HepG2 (cell line): ENCODE data around the gene NIFK. TPM values are rescaled to one million over a fixed set of nuclear protein-coding genes. Genes with fewer than 3 reads are reported as not detected.

Experiments used
- ATAC-seq: fragments of 200-7000 bp; cut with Tn5 transposase; 3 replicates; pipeline ENCODE4 v1.9.1; 2020; ENCODE audit warnings: mild to moderate bottlenecking, moderate library complexity
- BruUV-seq: library from RNA; stranded (reverse); fragments of 400-500 nt; replicated peaks from 2 replicates; lab custom pipeline; 2021; lab: Mats Ljungman, UMichigan
- CTCF ChIA-PET: fragments of 300-600 bp; formaldehyde crosslinking; extraction: SDS; loops from one replicate; lab custom pipeline; 2021; ENCODE audit warnings: low total read pairs, inconsistent platforms, low intra/inter-chr PET ratio; lab: Yijun Ruan, JAX
- POLR2A ChIA-PET: fragments of 350-600 bp; sonication (Branson Sonifier 250); formaldehyde crosslinking; loops from one replicate; lab custom pipeline; 2020; ENCODE audit warnings: antibody characterized with exemption, inconsistent platforms; lab: Yijun Ruan, JAX
- DNase-seq: peaks from one replicate; pipeline ENCODE4 v3.0.0-alpha.2; 2015; ENCODE audit warnings: low spot score
- FAIRE-seq: peaks from 3 replicates; lab custom pipeline; 2011; peaks lifted over from hg19 to GRCh38; lab: Jason Lieb, UNC
- H2AFZ ChIP-seq: one replicate; pipeline ENCODE4 v1.6.1; 2011; ENCODE audit warnings: low read length, inconsistent platforms
- H3K27ac ChIP-seq: fragments of 300-600 bp; 3 replicates; pipeline ENCODE4 v1.8.0; 2011; ENCODE audit warnings: mixed run types, mild to moderate bottlenecking, mixed read lengths, low read length, inconsistent platforms; ENCODE audit not compliant: insufficient read depth; ENCODE audit errors: extremely low read length
- H3K27me3 ChIP-seq, 2 experiments: fragments of 200-600 bp in 1 of 2; 2 replicates in 1 of 2; 3 replicates in 1 of 2; pipeline versions ENCODE4 v1.6.0 to v1.8.0; 2011; ENCODE audit warnings: low read length in 2 of 2, mild to moderate bottlenecking in 2 of 2, moderate library complexity in 2 of 2, inconsistent platforms in 1 of 2; ENCODE audit not compliant: insufficient read depth in 2 of 2, control insufficient read depth in 1 of 2
- H3K36me3 ChIP-seq, 2 experiments: fragments of 200-600 bp in 1 of 2; replicated peaks in 1 of 2; 2 replicates in 1 of 2; 3 replicates in 1 of 2; pipeline versions ENCODE4 v1.5.1 to v1.8.0; 2011; ENCODE audit warnings: low read length in 2 of 2, inconsistent platforms in 1 of 2; ENCODE audit not compliant: insufficient read depth in 2 of 2, control insufficient read depth in 1 of 2
- H3K4me1 ChIP-seq: 2 replicates; pipeline ENCODE4 v1.5.1; 2012; ENCODE audit warnings: low read length, inconsistent platforms; ENCODE audit not compliant: insufficient read depth
- H3K4me2 ChIP-seq: 2 replicates; pipeline ENCODE4 v1.6.0; 2011; ENCODE audit warnings: low read depth, low read length, inconsistent platforms
- H3K4me3 ChIP-seq, 3 experiments: fragments of 200-600 bp in 1 of 3; sonication (generic), shearing (Covaris generic) in 1 of 3; replicated peaks in 1 of 3; 2 replicates each; pipeline ENCODE4 v1.5.1; 2011 to 2016; ENCODE audit warnings: low read length in 3 of 3, inconsistent platforms in 2 of 3, low read depth in 2 of 3, mild to moderate bottlenecking in 2 of 3, control low read depth in 1 of 3, mixed read lengths in 1 of 3; ENCODE audit not compliant: insufficient read depth in 1 of 3
- H3K79me2 ChIP-seq: one replicate; pipeline ENCODE4 v1.6.1; 2011; ENCODE audit warnings: low read length, inconsistent platforms; ENCODE audit not compliant: insufficient read depth
- H3K9ac ChIP-seq: 2 replicates; pipeline ENCODE4 v1.6.0; 2011; ENCODE audit warnings: mild to moderate bottlenecking, low read depth, low read length, inconsistent platforms; ENCODE audit not compliant: insufficient read depth
- H3K9me3 ChIP-seq: 2 replicates; pipeline ENCODE4 v1.5.1; 2012; ENCODE audit warnings: mild to moderate bottlenecking, low read length
- H4K20me1 ChIP-seq: 2 replicates; pipeline ENCODE4 v1.6.0; 2011; ENCODE audit warnings: inconsistent platforms, mild to moderate bottlenecking, low read length, moderate library complexity; ENCODE audit not compliant: insufficient read depth
- AKAP8 ChIP-seq: sonication (generic); formaldehyde crosslinking; IDR thresholded peaks from 2 replicates; pipeline ENCODE4 v1.5.1; 2020; ENCODE audit warnings: mild to moderate bottlenecking, missing genetic modification reagents
- CEBPB ChIP-seq: IDR thresholded peaks from 2 replicates; pipeline ENCODE4 v1.6.1; 2011; ENCODE audit warnings: low read depth, low read length, improper control_type of control experiment, borderline replicate concordance
- DNMT1 ChIP-seq: sonication (generic); formaldehyde crosslinking; IDR thresholded peaks from 2 replicates; pipeline ENCODE4 v1.5.1; 2020; ENCODE audit warnings: mild to moderate bottlenecking, missing genetic modification reagents
- HDAC6 ChIP-seq: fragments of 200-600 bp; sonication (generic); IDR thresholded peaks from 2 replicates; pipeline ENCODE4 v1.7.0; 2017; ENCODE audit warnings: mild to moderate bottlenecking, antibody characterized with exemption, low read length, low read depth
- IRX3 ChIP-seq: sonication (generic); formaldehyde crosslinking; IDR thresholded peaks from 2 replicates; pipeline ENCODE4 v1.8.1; 2023; ENCODE audit warnings: mild to moderate bottlenecking, low read depth, missing genetic modification reagents, borderline replicate concordance
- MAFK ChIP-seq, 2 experiments: IDR thresholded peaks in 1 of 2; conservative IDR thresholded peaks in 1 of 2; 2 replicates each; pipeline ENCODE4 v1.6.1; 2011; ENCODE audit warnings: improper control_type of control experiment in 2 of 2, low read length in 2 of 2
- MTA3 ChIP-seq: sonication (generic); formaldehyde crosslinking; IDR thresholded peaks from 2 replicates; pipeline ENCODE4 v1.4.0; 2020; ENCODE audit warnings: missing genetic modification reagents
- MTERF4 ChIP-seq: sonication (generic); formaldehyde crosslinking; IDR thresholded peaks from 2 replicates; pipeline ENCODE4 v1.8.0; 2023; ENCODE audit warnings: mild to moderate bottlenecking, missing genetic modification reagents
- NFRKB ChIP-seq: fragments of 450-650 bp; IDR thresholded peaks from 2 replicates; pipeline ENCODE4 v1.6.1; 2017
- PAX8 ChIP-seq: sonication (generic); formaldehyde crosslinking; IDR thresholded peaks from 2 replicates; pipeline ENCODE4 v1.8.0; 2022; ENCODE audit warnings: mild to moderate bottlenecking, missing genetic modification reagents, borderline replicate concordance
- SRSF1 ChIP-seq: fragments of 200-400 bp; formaldehyde crosslinking; optimal IDR thresholded peaks from 2 replicates; pipeline ENCODE3; 2017; ENCODE audit warnings: mild to moderate bottlenecking, low read depth, low read length, moderate library complexity
- ZFP36 ChIP-seq: fragments of 150-350 bp; IDR thresholded peaks from 2 replicates; pipeline ENCODE4 v1.6.1; 2018; ENCODE audit warnings: borderline replicate concordance, low read length, low read depth; ENCODE audit not compliant: partially characterized antibody
- ZNF564 ChIP-seq: sonication (generic); formaldehyde crosslinking; IDR thresholded peaks from 2 replicates; pipeline ENCODE4 v1.8.1; 2023; ENCODE audit warnings: mild to moderate bottlenecking, missing genetic modification reagents
- WGBS: methylation state at CpG from one replicate; pipeline ENCODE4 v1.1.6; 2017; ENCODE audit warnings: low lambda C conversion rate; 5-methylcytosine and 5-hydroxymethylcytosine counted together
- in situ Hi-C: cut with HindIII; loops from 2 replicates; pipeline ENCODE4 v1.10.0; 2017; ENCODE audit warnings: low pct_unique_long_range_greater_than_20kb; ENCODE audit not compliant: extremely low pct_ligation_motif_present
- intact Hi-C: fragments of 100-400 bp; cut with micrococcal nuclease; formaldehyde crosslinking; loops from one replicate; pipeline ENCODE4 v1.10.0; 2022; ENCODE audit not compliant: unreplicated experiment
- polyA plus RNA-seq, 8 experiments: library from polyadenylated mRNA; depleted of rRNA in 3 of 8; stranded (reverse) in 7 of 8; unstranded in 1 of 8; fragments of >200 nt; fragmentation: Illumina TruSeq in 4 of 8; extraction: Trizol in 4 of 8; gene quantifications; 2 replicates each; pipeline versions ENCODE4 v1.2.1 to v1.2.3, GENCODE V29; 2011 to 2016; ENCODE audit warnings: low read depth in 4 of 8, missing spikeins in 1 of 8, mixed read lengths in 1 of 8; ENCODE audit not compliant: insufficient read depth in 1 of 8
- total RNA-seq, 5 experiments: library from RNA; depleted of rRNA; stranded (reverse); fragments of >200 nt; fragmentation: Illumina TruSeq; extraction: Trizol; gene quantifications; 2 replicates each; pipeline ENCODE4 v1.2.3, GENCODE V29; 2016; ENCODE audit warnings: low read depth in 1 of 5

The NIFK gene
- total and polyA plus RNA-seq, 2 of the 13 experiments (the other 11 are each of a cell fraction or from before 2014, with no cell fraction given), result 19.6 to 105 TPM

- DNase-seq (no peak), ATAC-seq (no peak)
- Histone ChIP-seq H3K27me3 (no peaks in the 10 kb centered on the region), H3K36me3 (peaks cover 19 to 60% of the 10 kb centered on the region in 2 experiments), H3K9ac (no peak overlapping the region), H2AFZ (no peak overlapping the region), H3K4me1 (peaks cover 10% of the 10 kb centered on the region), H4K20me1 (no peaks in the 10 kb centered on the region), H3K27ac (no peak overlapping the region), H3K4me3 (no peak overlapping the region)
- in situ Hi-C loops, result no loop called here
- POLR2A ChIA-PET, result interaction anchor here (1.2 kb wide), 1 partner anchor 11 kb away, joined by 4 read pairs; the partner anchor contains the start of gene TSN
- TF ChIP-seq PAX8 (no peak), MAFK (conservative IDR thresholded peaks at IDR 0.05 in 1 of 2, IDR thresholded peaks at IDR 0.05 in 1 of 2; ENCODE audit: low read length in 2 of 2) (no peak), ZNF564 (no peak), NFRKB (no peak), SRSF1 (no peak), ZFP36 (no peak), IRX3 (CRISPR knock-in tag) (no peak), HDAC6 (no peak)
- TF ChIP-seq, all 625 proteins: peak for 0
- intact Hi-C loops, result no loop called here
- no peaks in the 10 kb centered on the region for H3K79me2 ChIP-seq
- WGBS, result 96% methylated on average over 1 of the region's 1 CpG
- FAIRE-seq, result no peak
- BruUV-seq, result no TSS peak
- CTCF ChIA-PET, result no interaction called here
- H3K9me3 ChIP-seq, result no peaks in the 10 kb centered on the region
- H3K4me2 ChIP-seq, result no peak overlapping the region
Observed at GRCh38 chr2:121766624-121767023, 29.9 kb upstream of the NIFK start.

GRCh38 chr2:121764681-121765228, 28.1 kb upstream of the NIFK start:
- 96% methylated on average over 10 of the region's 10 CpGs for WGBS
- no peak overlapping the region for H3K27ac ChIP-seq
- H3K9ac ChIP-seq, result no peak overlapping the region
- H3K4me2 ChIP-seq, result no peak overlapping the region
- ATAC-seq, result no peak
- intact Hi-C loops (no loop called here), in situ Hi-C loops (no loop called here)
- DNase-seq, result no peak
- H3K36me3 ChIP-seq, result peaks cover 24 to 78% of the 10 kb centered on the region in 2 experiments
- TF ChIP-seq MTA3 (CRISPR knock-in tag) (no peak), DNMT1 (no peak), CEBPB (peak; percentile 68; the same call in 1 of the 2 replicates), AKAP8 (no peak), MTERF4 (CRISPR knock-in tag) (no peak)
- TF ChIP-seq, all 625 proteins: peak for 1
- ChIA-PET POLR2A (interaction anchor here (0.8 to 1.2 kb wide), 2 partner anchors 9 to 28 kb away, joined by 5 read pairs; partner anchors contain the start of genes NIFK and TSN), CTCF (no interaction called here)
- H3K79me2 ChIP-seq, result no peaks in the 10 kb centered on the region
- H3K4me3 ChIP-seq, result no peak overlapping the region
- FAIRE-seq, result no peak
- H3K4me1 ChIP-seq, result peaks cover 8% of the 10 kb centered on the region; the same call in 1 of the 2 replicates
- no peak overlapping the region for H2AFZ ChIP-seq
- BruUV-seq, result no TSS peak
- no peaks in the 10 kb centered on the region for H3K9me3 ChIP-seq
- H3K27me3 ChIP-seq, result no peaks in the 10 kb centered on the region
- H4K20me1 ChIP-seq, result no peaks in the 10 kb centered on the region
